Endothelial cell of umbilical vein (primary cell): ENCODE data around the gene ANKAR. TPM values are rescaled to one million over a fixed set of nuclear protein-coding genes. Genes with fewer than 3 reads are reported as not detected.

Source experiments
- BruUV-seq: library from RNA; stranded (reverse); fragments of 400-500 nt; replicated peaks from 2 replicates; lab custom pipeline; 2021; lab: Mats Ljungman, UMichigan
- CTCF ChIA-PET: fragments of 300-600, 350-600 bp; sonication (Branson Sonifier 250); formaldehyde crosslinking; loops from one replicate; lab custom pipeline; 2021; ENCODE audit warnings: antibody characterized with exemption, inconsistent platforms; lab: Charles Lee
- POLR2A ChIA-PET: fragments of 300-600, 350-600 bp; sonication (Branson Sonifier 250); formaldehyde crosslinking; loops from one replicate; lab custom pipeline; 2021; ENCODE audit warnings: antibody characterized with exemption, inconsistent platforms; lab: Charles Lee
- DNase-seq: peaks from one replicate; pipeline ENCODE4 v3.0.0-alpha.2; 2011; ENCODE audit warnings: low read depth, low spot score
- FAIRE-seq: peaks from 2 replicates; lab custom pipeline; 2011; peaks lifted over from hg19 to GRCh38; lab: Jason Lieb, UNC
- H2AFZ ChIP-seq: 2 replicates; pipeline ENCODE4 v1.6.0; 2012; ENCODE audit warnings: low read depth, low read length, control low read depth, inconsistent platforms
- H3K27ac ChIP-seq: 2 replicates; pipeline ENCODE4 v1.5.1; 2011; ENCODE audit warnings: low read depth, mild to moderate bottlenecking, control low read depth, low read length, moderate library complexity; ENCODE audit not compliant: insufficient read depth
- H3K27me3 ChIP-seq, 2 experiments: 2 replicates each; pipeline versions ENCODE4 v1.6.0 to v1.6.1; 2011; ENCODE audit warnings: low read length in 2 of 2, mixed read lengths in 1 of 2; ENCODE audit not compliant: control insufficient read depth in 2 of 2, insufficient read depth in 2 of 2
- H3K36me3 ChIP-seq, 2 experiments: 2 replicates in 1 of 2; 3 replicates in 1 of 2; pipeline ENCODE4 v1.5.1; 2011; ENCODE audit warnings: low read length in 2 of 2, mild to moderate bottlenecking in 1 of 2, moderate library complexity in 1 of 2; ENCODE audit not compliant: control insufficient read depth in 2 of 2, insufficient read depth in 2 of 2; ENCODE audit errors: extremely low read depth in 1 of 2
- H3K4me1 ChIP-seq: 3 replicates; pipeline ENCODE4 v1.5.1; 2011; ENCODE audit warnings: mild to moderate bottlenecking, low read length; ENCODE audit not compliant: control insufficient read depth, insufficient read depth; ENCODE audit errors: extremely low read depth
- H3K4me2 ChIP-seq: 2 replicates; pipeline ENCODE4 v1.6.1; 2011; ENCODE audit warnings: low read length, control low read depth, mixed read lengths; ENCODE audit not compliant: insufficient read depth
- H3K4me3 ChIP-seq, 3 experiments: fragments of 200-600 bp in 1 of 3; sonication (generic), shearing (Covaris generic) in 1 of 3; replicated peaks in 1 of 3; 2 replicates each; pipeline ENCODE4 v1.5.1; 2011 to 2016; ENCODE audit warnings: control low read depth in 3 of 3, low read length in 3 of 3, mild to moderate bottlenecking in 2 of 3, inconsistent platforms in 1 of 3, low read depth in 1 of 3, moderate library complexity in 1 of 3; ENCODE audit not compliant: insufficient read depth in 1 of 3
- H3K79me2 ChIP-seq: 2 replicates; pipeline ENCODE4 v1.6.0; 2012; ENCODE audit warnings: low read length, inconsistent platforms; ENCODE audit not compliant: control insufficient read depth, insufficient read depth
- H3K9ac ChIP-seq: replicated peaks from 2 replicates; pipeline ENCODE3; 2011; ENCODE audit warnings: low read length, control low read depth; ENCODE audit not compliant: insufficient read depth; ENCODE audit errors: extremely low read depth
- H3K9me1 ChIP-seq: replicated peaks from 3 replicates; pipeline ENCODE4 v1.6.0; 2011; ENCODE audit warnings: mild to moderate bottlenecking, low read length; ENCODE audit not compliant: control insufficient read depth, insufficient read depth; ENCODE audit errors: extremely low read depth
- H3K9me3 ChIP-seq: replicated peaks from 2 replicates; pipeline ENCODE4 v1.5.1; 2012; ENCODE audit warnings: low read length, inconsistent platforms; ENCODE audit not compliant: control insufficient read depth, insufficient read depth
- H4K20me1 ChIP-seq: replicated peaks from 2 replicates; pipeline ENCODE3; 2011; ENCODE audit warnings: mild to moderate bottlenecking, low read length; ENCODE audit not compliant: control insufficient read depth, insufficient read depth; ENCODE audit errors: extremely low read depth
- CTCF ChIP-seq, 2 donors: IDR thresholded peaks; 1 replicate in 1 of 2; 2 replicates in 1 of 2; pipeline ENCODE4 v1.5.1; 2011; ENCODE audit warnings: low read length in 2 of 2, mild to moderate bottlenecking in 2 of 2, moderate library complexity in 2 of 2, control low read depth in 1 of 2, inconsistent platforms in 1 of 2, low read depth in 1 of 2; ENCODE audit not compliant: insufficient read depth in 1 of 2; ENCODE audit errors: extremely low read depth in 1 of 2
- EZH2 ChIP-seq: IDR thresholded peaks from 2 replicates; pipeline ENCODE4 v1.6.1; 2012; ENCODE audit warnings: borderline replicate concordance, low read depth, mild to moderate bottlenecking, moderate library complexity, low read length, inconsistent platforms; ENCODE audit not compliant: severe bottlenecking
- FOS ChIP-seq: IDR thresholded peaks from 2 replicates; pipeline ENCODE4 v1.6.1; 2011; ENCODE audit warnings: mild to moderate bottlenecking, low read length, moderate library complexity, borderline replicate concordance; ENCODE audit not compliant: insufficient read depth
- GATA2 ChIP-seq: IDR thresholded peaks from 2 replicates; pipeline ENCODE4 v1.7.0; 2011; ENCODE audit warnings: low read depth, mild to moderate bottlenecking, moderate library complexity, mixed read lengths, low read length; ENCODE audit not compliant: insufficient read length, insufficient read depth
- JUN ChIP-seq: IDR thresholded peaks from 2 replicates; pipeline ENCODE4 v1.6.1; 2011; ENCODE audit warnings: borderline replicate concordance, low read depth; ENCODE audit not compliant: insufficient read length, insufficient read depth
- MAX ChIP-seq: IDR thresholded peaks from 2 replicates; pipeline ENCODE4 v1.6.1; 2011; ENCODE audit not compliant: insufficient read depth, insufficient read length
- MYC ChIP-seq: IDR thresholded peaks from one replicate; pipeline ENCODE4 v1.6.1; 2011; ENCODE audit warnings: mild to moderate bottlenecking, low read depth, low read length
- POLR2A ChIP-seq: IDR thresholded peaks from 2 replicates; pipeline ENCODE4 v1.6.1; 2012; ENCODE audit warnings: low read depth, mild to moderate bottlenecking, control low read depth, low read length
- POLR2AphosphoS5 ChIP-seq: IDR thresholded peaks from 2 replicates; pipeline ENCODE4 v1.6.1; 2012; ENCODE audit warnings: low read depth, mild to moderate bottlenecking, control low read depth, low read length, moderate library complexity; ENCODE audit not compliant: insufficient read depth
- dilution Hi-C: fragments of 300-500 bp; cut with MboI; formaldehyde crosslinking; loops from one replicate; pipeline ENCODE4 v1.15.0; 2019; ENCODE audit warnings: low sequenced_read_pairs; ENCODE audit not compliant: extremely low pct_ligation_motif_present
- intact Hi-C: fragments of 100-400 bp; cut with micrococcal nuclease; formaldehyde crosslinking; loops from one replicate; pipeline ENCODE4 v1.10.0; 2022
- polyA plus RNA-seq, 4 experiments: library from polyadenylated mRNA; depleted of rRNA in 3 of 4; stranded (reverse) in 3 of 4; unstranded in 1 of 4; fragments of >200 nt; gene quantifications; 2 replicates each; pipeline versions ENCODE4 v1.2.1 to v1.2.3, GENCODE V29; 2011 to 2012; ENCODE audit warnings: missing spikeins in 1 of 4
- total RNA-seq: library from RNA; stranded (reverse); gene quantifications from 2 replicates; pipeline ENCODE4 v1.2.3, GENCODE V29; 2021

ANKAR gene
- total and polyA plus RNA-seq, 2 donors (not counting 3 experiments of a cell fraction or from before 2014, with no cell fraction given), result 1.3 to 4.3 TPM

- no peak overlapping the region for H3K4me3 ChIP-seq
- FAIRE-seq (no peak), DNase-seq (no peak)
- dilution Hi-C loops (no loop called here), intact Hi-C loops (no loop called here)
- H3K79me2 ChIP-seq, result peaks cover 3% of the 10 kb centered on the region
- ChIA-PET CTCF (interaction anchor here (0.7 to 5.8 kb wide), 2 partner anchors 8 to 93 kb away, joined by 3 to 42 read pairs; partner anchors contain the start of gene ASNSD1), POLR2A (no interaction called here)
- H3K9me3 ChIP-seq, result no peaks in the 10 kb centered on the region
- H3K36me3 ChIP-seq, result peaks cover 7 to 9% of the 10 kb centered on the region in 2 experiments
- H3K9me1 ChIP-seq, result no peaks in the 10 kb centered on the region
- H2AFZ ChIP-seq, result no peak overlapping the region
- H3K9ac ChIP-seq, result no peak overlapping the region
- no peaks in the 10 kb centered on the region for H4K20me1 ChIP-seq
- no peaks in the 10 kb centered on the region for H3K27me3 ChIP-seq
- H3K4me2 ChIP-seq, result no peak overlapping the region
- peaks cover 9% of the 10 kb centered on the region for H3K4me1 ChIP-seq
- TF ChIP-seq JUN (no peak), MYC (no peak), GATA2 (no peak), MAX (no peak), FOS (no peak), EZH2 (no peak), POLR2AphosphoS5 (no peak), CTCF (IDR thresholded peaks at IDR 0.05; ENCODE audit: extremely low read depth in 1 of 2, insufficient read depth in 1 of 2, low read depth in 1 of 2, low read length in 2 of 2) (no peak), POLR2A (no peak)
- H3K27ac ChIP-seq, result no peak overlapping the region
- no TSS peak for BruUV-seq
Measured at GRCh38 chr2:189669913-189670312, 4.6 kb upstream of the ANKAR start.
